HL-60/S4 treated with phorbol 12-myristate 13-acetate at 8.2 ng/mL for 4 days and 3 days (cell line): Measurements from ENCODE around the gene IGDCC3.

Experiments
- in situ Hi-C: fragments of 300-500 bp; cut with MboI; formaldehyde crosslinking; loops from 2 replicates; pipeline ENCODE4 v1.15.0; 2022; ENCODE audit warnings: low sequenced_read_pairs

Gene IGDCC3

DNA sequence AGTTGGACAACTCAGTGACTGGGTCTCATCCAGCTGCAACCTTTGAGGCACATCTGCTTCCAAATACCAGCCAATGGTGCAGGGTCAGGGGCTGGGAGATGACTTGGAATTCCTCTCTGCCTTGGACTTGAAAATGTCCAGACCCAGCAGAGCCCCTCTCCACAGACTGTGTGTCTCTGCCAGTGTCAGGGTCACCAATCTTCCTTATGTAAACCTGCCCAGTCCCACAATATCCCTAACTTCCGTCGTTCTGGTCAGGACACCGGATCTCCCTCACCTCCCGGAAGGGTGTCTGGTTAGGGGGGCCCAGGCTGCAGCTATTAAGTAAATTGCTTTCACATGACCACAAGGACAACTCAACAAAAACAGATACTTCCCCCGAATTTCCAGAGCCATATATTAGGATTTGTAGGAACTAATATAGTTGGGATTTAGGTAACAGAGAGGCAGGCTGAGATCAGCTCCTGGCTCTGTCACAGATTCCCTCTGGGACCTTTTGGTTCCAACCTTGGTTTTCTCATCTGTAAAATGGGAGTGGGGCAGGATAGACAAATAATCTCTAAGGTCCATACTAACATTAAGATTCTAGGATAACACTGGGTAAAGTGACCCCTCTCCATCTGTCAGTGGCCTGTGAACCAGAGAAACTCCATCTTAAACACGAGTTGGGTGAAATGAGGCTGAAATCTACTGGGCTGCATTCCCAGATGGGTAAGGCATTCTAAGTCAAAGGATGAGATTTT lies 30.8 kb downstream of the IGDCC3 start:
- in situ Hi-C loops, result no loop called here

DNA sequence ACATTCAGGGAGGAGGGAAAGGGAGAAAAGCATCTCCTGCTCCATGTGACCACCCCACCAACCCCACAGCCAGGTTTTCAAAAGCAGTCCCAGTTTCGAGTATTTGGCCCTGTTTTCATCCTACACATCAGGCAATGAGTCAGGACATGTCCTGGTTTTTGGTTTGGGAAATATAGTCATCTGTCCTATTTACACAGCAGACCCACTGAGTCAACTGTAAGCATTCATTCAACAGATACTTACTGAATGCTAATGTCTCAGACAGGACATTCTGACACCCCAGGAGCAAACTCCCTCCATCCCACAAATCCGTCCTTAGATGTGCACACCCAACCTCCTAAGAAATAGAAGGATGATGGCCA lies 32.9 kb downstream of the IGDCC3 start:
- in situ Hi-C loops, result no loop called here

DNA sequence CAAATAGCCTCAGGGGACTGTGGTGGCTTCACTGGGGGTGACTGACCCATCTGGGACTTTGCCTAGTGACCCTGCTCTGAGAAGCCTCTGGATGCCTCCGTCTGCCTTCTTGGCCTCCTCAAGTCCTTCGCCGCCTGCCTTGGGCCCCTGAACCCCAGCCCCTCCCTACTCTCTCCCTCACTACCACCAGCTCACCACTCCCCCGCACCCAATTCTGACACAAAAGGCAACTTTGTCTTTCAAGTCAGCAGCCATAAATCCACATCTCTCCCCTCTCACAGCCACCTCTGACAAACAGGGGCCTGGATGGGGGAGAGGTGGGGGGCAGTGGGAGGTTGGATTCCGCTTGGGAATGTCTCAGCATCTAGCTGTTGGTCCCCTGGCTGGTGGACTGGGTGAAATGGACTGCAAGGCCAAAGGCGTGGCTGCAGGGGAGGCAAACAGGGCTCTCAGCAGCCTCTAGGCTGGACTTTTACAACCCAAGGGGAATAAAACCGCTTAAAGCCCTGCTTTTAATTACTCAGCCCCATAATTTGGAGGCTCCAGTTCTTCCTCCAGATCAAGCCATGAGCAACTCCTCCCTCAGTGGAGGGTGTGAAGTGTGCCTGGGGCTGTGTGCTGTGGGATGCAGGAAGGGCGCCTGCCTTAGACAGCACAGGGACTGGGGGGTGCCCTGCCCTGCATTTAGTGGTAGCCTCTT lies 33.4 kb downstream of the IGDCC3 start:
- in situ Hi-C loops, result no loop called here

DNA sequence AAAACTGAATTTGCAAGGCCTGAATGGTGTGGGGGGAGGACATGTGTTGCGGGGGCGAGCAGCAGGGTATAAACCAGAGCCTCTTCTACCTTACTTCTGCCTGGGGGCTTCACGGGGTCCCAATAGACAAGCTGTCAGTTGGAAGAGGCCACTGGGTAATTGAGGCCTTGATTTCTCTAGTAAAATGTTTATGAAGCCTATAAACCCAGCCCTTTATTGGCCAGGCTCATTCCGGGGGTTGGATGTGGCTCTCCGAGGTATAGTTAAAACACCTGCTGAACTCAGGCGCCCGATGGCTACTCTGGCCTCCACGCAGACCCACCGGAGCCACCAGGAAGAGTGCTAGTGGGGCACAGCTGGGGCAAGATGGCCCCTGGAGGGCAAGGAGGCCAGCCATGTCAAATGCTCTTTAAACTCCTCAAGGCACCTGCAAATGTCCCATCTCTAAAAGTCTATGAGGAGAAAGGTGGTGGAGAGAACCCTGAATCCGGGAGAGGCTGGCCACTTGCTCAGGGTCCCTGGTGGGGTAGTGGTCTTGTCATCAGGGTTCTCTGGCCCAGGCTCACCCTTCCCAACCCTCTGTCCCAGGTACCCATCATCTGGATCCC lies 34.3 kb downstream of the IGDCC3 start:
- in situ Hi-C loops, result no loop called here

DNA sequence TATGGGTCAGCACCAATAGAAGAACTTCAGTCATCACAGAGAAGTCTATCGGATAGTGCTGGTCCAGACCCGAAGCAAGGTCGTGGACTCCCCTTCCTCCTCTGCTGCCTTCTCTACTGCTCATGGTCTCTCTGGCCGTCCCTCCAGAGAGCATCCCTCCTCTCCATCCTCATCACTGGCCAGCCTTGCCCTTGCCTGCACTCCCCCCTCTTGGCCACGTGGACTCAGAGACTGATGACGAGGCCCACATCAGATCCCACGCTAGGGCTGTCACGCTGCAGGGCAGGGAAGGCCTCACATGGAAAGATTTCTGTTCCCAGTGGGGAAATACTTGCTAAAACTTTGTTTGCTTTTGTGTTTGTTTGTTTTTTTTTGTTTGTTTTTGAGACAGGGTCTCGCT lies 35.3 kb downstream of the IGDCC3 start:
- in situ Hi-C loops, result no loop called here

DNA sequence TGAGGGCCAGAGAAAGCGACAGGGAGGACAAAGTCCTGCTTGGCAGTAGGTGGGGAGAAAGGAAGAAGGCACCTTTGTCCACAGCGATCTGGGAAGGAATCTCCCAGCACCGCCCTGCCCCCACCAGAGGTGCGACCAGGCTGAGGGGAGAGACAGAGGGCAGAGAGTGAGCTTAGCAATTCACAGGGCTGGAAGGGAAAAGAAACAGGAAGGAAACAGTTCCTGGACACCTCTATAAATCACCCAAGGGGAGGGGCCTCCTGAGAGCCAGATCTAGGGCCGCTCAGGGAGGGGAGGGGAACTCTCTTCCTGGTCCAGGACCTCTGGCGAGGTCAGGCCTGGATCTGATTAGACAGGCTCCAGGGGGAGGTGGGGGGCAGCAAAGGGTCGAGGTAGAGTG lies 37.9 kb downstream of the IGDCC3 start:
- in situ Hi-C loops, result no loop called here

GRCh38 chr15:65339416-65339815 lies 38.4 kb downstream of the IGDCC3 start:
- in situ Hi-C loops, result no loop called here

DNA sequence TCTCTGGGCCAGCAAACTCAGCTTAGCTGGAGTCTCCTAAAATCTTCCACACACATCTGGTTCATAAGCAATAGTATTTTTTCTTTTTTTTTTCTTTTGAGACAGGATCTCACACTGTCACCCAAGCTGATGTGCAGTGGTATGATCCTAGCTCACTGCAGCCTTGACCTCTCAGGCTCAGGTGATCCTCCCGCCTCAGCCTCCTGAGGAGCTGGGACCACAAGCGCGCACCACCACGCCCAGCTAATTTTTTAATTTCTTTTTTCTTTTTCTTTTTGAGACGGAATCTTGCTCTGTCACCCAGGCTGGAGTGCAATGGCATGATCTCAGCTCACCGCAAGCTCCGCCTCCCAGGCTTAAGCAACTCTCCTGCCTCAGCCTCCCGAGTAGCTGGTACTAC lies 39.0 kb downstream of the IGDCC3 start:
- in situ Hi-C loops, result no loop called here

- in situ Hi-C loops, result no loop called here
Measured at GRCh38 chr15:65338366-65338765, 39.4 kb downstream of the IGDCC3 start.

DNA sequence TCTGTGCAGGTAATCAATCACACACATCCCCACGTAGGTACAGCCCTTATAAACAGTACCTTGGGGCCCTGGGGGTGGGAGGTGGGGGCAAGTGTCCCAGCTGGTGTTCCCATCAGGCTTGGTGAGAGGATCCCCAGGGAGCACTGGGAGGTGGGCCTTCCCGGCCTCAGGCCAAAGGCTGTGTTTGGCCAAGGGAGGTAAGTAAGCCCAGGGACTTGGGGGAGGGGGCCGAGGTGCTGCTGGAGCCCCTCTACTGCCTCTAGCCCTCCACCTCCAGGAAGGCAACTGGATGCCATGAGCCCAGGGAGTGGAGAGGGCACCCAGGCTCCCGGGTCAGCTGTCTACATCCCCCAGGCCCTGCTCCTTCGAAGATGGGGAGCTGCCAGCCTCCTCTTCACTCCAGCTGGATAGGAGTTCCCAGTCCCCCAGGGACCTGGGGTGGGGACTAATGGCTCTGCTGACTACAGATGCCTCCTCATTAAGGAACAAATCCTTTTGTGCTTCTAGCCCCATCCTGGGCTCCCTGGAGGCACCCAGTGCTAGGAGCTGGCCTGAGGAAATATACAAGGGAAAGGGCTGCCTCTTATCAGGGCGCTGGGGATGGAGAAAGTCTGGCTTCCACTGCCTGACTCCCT lies 40.2 kb downstream of the IGDCC3 start:
- in situ Hi-C loops, result no loop called here

GRCh38 chr15:65336493-65337435 lies 41.0 kb downstream of the IGDCC3 start:
- in situ Hi-C loops, result no loop called here

DNA sequence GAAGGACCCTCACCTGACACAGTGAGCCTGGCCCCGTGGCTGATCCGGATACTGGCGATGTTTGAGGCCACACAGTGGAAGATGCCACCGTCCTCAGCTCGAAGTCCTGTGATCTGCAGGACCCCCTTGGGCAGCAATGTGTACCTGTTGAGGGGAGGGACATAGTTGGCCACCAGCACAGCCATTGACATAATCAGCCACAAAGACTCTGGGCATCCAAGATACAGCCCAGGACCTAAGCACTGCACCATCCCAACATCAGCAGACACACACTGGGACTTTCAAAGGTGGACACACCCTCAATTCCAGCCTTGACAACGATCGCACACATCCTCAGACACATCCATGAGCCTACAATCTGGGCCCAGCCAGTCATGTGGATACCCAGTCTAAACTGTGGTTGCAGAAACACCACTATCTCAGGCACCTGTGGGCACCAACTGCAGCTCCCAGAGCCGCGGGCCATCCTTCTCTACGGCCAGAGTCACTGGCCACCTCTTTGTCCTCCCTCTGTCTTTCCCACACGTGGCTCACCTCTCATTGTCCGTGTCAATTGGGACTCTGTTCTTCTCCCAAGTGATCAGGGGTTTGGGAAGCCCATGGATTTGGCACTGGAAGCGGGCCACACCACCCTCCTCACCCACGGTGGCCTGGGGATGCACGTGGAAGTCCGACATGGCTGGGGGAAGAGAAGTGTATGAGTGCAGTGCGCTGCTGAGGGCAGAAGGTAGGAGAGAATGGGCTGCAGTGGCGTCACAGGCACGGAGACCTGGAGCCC lies 42.3 kb downstream of the IGDCC3 start:
- in situ Hi-C loops, result no loop called here

GRCh38 chr15:65334586-65335231 lies 43.1 kb downstream of the IGDCC3 start:
- in situ Hi-C loops, result no loop called here

DNA sequence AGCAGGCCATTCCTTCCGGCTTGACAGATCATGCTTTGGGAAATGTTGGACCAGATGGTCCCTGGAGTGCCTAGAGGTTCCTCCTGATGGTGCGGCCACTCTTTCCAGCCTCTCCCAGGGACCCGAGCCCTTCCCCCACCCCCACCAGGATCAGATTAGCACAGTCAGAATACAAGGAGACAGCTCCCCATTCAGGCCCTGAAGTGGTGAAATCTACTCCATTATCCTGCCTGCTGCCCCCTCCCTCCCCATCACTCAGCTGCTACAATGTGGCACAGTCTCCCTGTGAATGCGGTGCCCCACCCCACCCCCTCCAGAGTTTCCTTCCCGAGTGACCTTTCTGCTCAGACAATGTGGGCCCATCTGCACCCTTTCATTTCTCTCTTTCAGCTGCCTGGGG lies 43.9 kb downstream of the IGDCC3 start:
- in situ Hi-C loops, result no loop called here

- in situ Hi-C loops, result no loop called here
Measured at GRCh38 chr15:65333148-65333820, 44.5 kb downstream of the IGDCC3 start.

DNA sequence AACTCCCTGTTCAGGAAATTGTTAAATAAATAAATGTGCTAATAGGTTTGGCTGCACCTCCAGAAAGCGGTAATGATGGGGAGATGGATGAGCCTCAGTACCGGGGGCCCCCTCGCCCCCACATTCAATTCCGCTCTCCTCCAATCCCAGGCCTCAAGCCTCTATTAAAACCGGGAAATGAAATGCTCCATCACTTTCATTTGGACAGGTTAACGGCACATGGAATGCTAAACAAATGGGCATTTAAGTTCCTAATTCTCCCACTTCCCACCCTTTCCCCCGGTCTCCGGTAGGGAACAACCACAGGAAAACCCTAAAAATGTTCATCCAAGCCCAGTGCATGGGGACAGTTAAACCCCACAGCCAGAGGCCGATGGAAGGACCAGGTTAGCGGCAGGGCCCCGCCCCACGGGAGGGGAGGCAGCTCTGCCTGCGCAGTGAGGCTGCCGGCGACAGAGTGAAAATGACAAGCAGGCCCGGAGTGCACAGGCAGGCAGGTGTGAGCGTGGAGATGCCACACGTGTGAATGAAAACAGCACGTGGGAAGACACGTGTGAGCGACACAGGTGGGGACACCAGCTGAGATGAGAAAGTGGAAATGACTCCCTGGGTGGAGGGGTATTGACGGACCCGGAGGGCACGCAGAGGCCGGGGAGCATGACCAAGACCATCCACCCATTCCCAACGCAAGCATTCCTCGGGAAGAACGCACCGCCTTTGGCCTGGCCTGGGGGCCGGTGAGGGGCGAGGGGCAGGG lies 45.2 kb downstream of the IGDCC3 start:
- in situ Hi-C loops, result no loop called here

- in situ Hi-C loops, result no loop called here
Measured at GRCh38 chr15:65331811-65332210, 46.0 kb downstream of the IGDCC3 start.
